Ishikawa (cell line): ENCODE results near the gene TRIM2.

Source experiments
- EP300 ChIP-seq: IDR thresholded peaks from 2 replicates; pipeline ENCODE4 v1.6.1; 2012; ENCODE audit warnings: borderline replicate concordance
- FOXM1 ChIP-seq: IDR thresholded peaks from 2 replicates; pipeline ENCODE4 v1.6.1; 2012; ENCODE audit warnings: low read depth, borderline replicate concordance
- NFIC ChIP-seq: IDR thresholded peaks from 2 replicates; pipeline ENCODE4 v1.6.1; 2012

DNA sequence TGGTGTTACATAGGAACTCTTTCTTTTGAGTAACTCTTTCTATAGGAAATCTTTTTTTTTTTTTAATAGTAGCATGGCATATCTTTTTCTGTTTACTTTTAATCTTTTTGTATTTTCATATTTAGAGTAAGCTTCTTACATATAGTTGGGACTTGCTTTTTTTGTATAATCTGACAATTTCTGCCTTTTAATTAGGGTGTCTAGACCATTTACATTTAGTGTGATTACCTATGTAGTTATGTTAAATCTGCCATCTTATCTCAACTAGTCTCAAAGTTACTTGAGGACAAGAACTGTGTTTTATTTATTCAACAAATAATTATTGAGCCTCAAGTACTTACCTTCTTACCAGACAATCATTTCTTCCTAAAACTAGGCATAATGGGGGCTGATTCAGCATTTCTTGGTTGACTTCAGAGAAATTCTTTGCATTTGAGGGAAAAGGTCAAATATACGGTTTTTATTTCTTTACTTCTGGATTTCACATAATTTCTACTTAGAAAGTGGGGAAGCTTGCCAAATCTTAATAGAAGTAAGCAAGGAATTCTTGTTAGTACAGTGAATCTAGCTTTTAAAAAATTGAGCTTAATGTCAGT, 168.8 kb downstream of the TRIM2 start:
- TF ChIP-seq NFIC: no peak
- no peak for TF ChIP-seq EP300
- no peak for TF ChIP-seq FOXM1
